ENCODE measurements around the gene OPN5.

Gene OPN5

GRCh38 chr6:47862731-47863130, 80.9 kb downstream of the OPN5 start:
- DNase-seq (ENCODE audit: low spot score): no peak

- no peak for DNase-seq (ENCODE audit: low spot score)
Observed at GRCh38 chr6:47865206-47865605, 83.4 kb downstream of the OPN5 start.

GRCh38 chr6:47875593-47875992, 93.8 kb downstream of the OPN5 start:
- no peak for DNase-seq (ENCODE audit: low spot score)

Measured in LoVo (cell line).